NB4 (cell line): ENCODE data around the gene DSCAML1.

Experiments used
- DNase-seq: peaks from one replicate; pipeline ENCODE4 v3.0.0; 2010; ENCODE audit warnings: low read depth
- H3K4me3 ChIP-seq: one replicate; pipeline ENCODE4 v1.5.1; 2011; ENCODE audit warnings: mild to moderate bottlenecking, low read depth, low read length, moderate library complexity
- MYC ChIP-seq: IDR thresholded peaks from 2 replicates; pipeline ENCODE4 v1.6.1; 2011; ENCODE audit warnings: low read depth, low read length
- POLR2A ChIP-seq: IDR thresholded peaks from 2 replicates; pipeline ENCODE4 v1.6.1; 2011; ENCODE audit warnings: mild to moderate bottlenecking; ENCODE audit not compliant: insufficient read length; ENCODE audit errors: extremely low read depth
- TF ChIP-seq, protein P1 (sequence below): IDR thresholded peaks from one replicate; pipeline ENCODE4 v1.5.1; 2012; ENCODE audit warnings: low read depth, low read length
- TF ChIP-seq, protein P2 (sequence below): IDR thresholded peaks from 2 replicates; pipeline ENCODE4 v1.6.1; 2011; ENCODE audit warnings: low read depth, low read length

DSCAML1 gene

DNA sequence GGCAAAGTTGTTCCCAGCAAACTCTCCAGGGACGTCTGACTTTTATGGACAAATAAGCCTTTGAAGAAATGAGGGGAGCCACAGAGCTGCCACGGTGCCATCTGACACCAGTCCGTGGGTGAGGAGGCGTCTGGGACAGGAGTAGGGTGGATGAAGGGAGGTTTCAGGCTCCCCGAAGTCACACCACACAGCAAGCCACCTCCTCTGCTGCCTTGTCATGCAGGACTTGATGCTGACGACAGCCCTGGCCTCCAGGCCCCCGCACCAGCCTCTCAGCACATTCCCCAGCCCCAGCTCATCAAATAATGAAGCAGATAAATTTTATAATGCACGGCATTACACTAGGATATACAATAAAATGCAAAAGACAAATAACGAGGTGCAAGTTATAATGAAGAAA lies 312.9 kb downstream of the DSCAML1 start:
- no peak overlapping the region for H3K4me3 ChIP-seq
- no peak for DNase-seq
- TF ChIP-seq POLR2A, result no peak
- TF ChIP-seq, protein P1, sequence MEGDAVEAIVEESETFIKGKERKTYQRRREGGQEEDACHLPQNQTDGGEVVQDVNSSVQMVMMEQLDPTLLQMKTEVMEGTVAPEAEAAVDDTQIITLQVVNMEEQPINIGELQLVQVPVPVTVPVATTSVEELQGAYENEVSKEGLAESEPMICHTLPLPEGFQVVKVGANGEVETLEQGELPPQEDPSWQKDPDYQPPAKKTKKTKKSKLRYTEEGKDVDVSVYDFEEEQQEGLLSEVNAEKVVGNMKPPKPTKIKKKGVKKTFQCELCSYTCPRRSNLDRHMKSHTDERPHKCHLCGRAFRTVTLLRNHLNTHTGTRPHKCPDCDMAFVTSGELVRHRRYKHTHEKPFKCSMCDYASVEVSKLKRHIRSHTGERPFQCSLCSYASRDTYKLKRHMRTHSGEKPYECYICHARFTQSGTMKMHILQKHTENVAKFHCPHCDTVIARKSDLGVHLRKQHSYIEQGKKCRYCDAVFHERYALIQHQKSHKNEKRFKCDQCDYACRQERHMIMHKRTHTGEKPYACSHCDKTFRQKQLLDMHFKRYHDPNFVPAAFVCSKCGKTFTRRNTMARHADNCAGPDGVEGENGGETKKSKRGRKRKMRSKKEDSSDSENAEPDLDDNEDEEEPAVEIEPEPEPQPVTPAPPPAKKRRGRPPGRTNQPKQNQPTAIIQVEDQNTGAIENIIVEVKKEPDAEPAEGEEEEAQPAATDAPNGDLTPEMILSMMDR, result no peak
- TF ChIP-seq MYC, result no peak
- TF ChIP-seq, protein P2, sequence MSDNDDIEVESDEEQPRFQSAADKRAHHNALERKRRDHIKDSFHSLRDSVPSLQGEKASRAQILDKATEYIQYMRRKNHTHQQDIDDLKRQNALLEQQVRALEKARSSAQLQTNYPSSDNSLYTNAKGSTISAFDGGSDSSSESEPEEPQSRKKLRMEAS, result no peak

DNA sequence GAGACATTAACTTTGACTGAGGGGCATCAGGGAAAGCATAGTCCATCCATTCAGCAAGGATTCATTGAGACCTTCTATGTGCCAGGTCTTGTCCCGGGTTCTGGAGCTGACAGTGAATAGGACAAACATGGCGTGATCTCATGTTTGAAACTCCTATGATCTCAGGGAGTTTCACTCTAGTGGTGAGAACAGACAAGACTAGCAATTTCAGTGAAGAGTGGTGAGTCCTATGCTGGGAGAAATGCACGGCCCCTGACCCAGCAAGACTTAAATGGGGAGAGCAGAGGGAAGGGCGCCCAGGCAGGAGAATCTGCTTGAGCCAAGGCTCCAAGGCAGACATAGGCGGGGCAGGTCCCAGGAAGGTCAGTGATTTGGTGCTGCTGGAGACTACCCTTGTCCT lies 313.6 kb downstream of the DSCAML1 start:
- TF ChIP-seq, protein P1, result no peak
- TF ChIP-seq MYC, result no peak
- TF ChIP-seq, protein P2, result no peak
- no peak for TF ChIP-seq POLR2A
- no peak for DNase-seq
- H3K4me3 ChIP-seq, result no peak overlapping the region

DNA sequence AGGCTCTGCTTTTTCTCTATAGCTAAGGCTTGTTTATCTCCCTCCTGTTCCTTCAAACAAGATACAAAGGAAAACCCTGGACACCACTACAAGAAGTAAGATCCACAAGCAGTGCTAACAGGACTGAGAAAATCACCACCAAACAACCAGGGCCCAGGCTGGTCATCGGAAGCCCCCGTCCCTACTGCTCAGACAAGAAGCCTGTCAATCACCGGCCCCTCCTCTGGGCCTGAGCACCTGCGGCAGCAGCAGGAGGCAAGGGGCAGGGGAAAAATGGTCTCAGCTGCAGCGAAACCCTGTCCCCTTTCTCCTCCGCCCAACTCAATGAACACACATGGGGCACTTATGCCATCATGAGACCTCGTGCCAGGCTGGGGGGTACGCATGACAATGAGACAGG lies 314.1 kb downstream of the DSCAML1 start:
- no peak overlapping the region for H3K4me3 ChIP-seq
- DNase-seq, result no peak
- no peak for TF ChIP-seq MYC
- no peak for TF ChIP-seq POLR2A
- TF ChIP-seq, protein P2, result no peak
- TF ChIP-seq, protein P1, result no peak

DNA sequence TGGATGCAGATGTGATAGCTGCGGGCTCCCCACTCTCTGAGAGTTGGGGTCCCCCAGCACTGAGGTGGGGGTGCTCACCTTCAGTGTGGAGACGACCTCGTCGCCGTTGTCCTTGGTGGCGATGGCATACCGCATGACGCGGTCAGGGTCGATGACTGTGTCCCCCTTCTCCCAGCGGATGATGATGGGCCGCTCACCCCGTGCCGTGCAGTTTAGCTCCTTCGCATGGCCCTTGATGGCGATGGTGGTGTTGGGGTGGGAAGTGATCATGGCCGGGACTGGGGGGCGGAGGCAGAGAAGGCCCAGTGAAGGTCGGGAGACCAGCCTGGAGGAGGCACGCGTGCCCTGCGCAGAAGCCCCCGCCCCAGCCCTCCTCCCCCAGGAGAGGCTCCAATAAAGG lies 315.1 kb downstream of the DSCAML1 start:
- no peak for DNase-seq
- TF ChIP-seq, protein P2, result no peak
- TF ChIP-seq, protein P1, result no peak
- TF ChIP-seq MYC, result no peak
- no peak for TF ChIP-seq POLR2A

DNA sequence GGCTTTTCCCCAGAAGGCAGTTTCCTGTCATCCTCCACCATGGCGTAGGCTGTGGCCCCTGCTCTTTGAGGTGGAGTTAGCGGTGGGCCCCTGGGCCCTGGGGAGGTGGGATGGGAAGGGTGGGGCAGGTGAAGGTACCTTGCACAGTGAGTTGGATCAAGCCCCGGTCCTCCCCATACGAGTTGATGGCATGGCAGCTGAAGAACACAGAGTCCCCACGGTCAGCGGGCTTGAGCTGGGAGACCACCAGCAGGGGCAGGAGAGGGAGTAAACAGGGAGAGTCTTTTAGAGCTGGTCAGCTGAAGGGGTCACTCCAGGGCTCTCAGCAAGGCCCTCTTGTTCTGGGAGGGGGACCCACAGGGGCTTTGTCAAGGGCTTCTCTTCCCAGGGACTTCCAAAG lies 316.0 kb downstream of the DSCAML1 start:
- no peak overlapping the region for H3K4me3 ChIP-seq
- TF ChIP-seq MYC, result no peak
- DNase-seq, result no peak

More for the DNA sequence above, 315.1 kb downstream of the DSCAML1 start:
- no peak overlapping the region for H3K4me3 ChIP-seq

DNA sequence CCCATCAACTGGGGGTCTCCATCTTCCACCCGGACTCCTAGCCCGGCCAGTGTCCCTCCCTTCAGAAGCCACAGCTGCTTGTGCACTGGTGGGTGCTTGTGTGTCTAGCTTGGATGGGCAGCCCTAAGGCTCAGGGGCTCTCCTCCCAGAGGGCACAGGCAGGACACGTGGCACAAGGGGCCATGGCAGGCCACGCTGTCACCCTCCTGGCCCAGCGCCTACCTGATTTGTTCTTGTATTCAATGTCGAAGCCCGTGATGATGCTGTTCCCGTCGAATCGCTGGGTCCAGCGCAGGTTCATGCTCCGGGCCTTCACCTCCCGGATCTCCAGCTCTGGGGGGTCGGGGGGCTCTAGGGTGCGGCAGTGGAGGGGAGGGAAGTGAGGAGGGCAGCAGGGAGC lies 316.8 kb downstream of the DSCAML1 start:
- no peak overlapping the region for H3K4me3 ChIP-seq
- no peak for DNase-seq
- TF ChIP-seq MYC (no peak), POLR2A (no peak)
- TF ChIP-seq, protein P1, result no peak
- TF ChIP-seq, protein P2, result no peak
